T follicular helper cell (primary cell): Measurements from ENCODE around the gene MCEMP1.

Experiments used
- DNase-seq: peaks from one replicate; pipeline ENCODE4 v3.0.0-alpha.2; 2020; ENCODE audit warnings: low read depth

MCEMP1 gene

DNA sequence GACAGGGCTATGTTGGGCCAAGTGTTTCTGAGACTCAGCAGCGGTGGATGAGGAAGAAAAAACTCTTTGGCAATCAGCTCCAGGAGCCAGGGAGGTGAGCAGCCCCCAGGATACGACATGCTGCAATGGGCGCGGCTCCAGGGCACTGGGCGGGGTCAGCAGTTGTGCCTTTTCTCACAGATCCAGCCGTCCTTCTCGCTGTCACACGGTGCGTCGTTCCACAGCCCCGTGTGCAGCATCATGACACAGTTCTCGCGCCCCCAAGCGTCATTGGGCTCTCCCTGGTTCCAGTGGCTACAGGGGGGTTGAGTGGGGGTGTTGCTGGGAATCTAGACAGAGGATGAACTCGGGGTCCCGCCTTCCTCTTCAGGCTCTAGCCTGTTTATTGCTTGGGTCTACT, 52.3 kb downstream of the MCEMP1 start:
- DNase-seq = no peak
